H1 (cell line): Measurements from ENCODE around the gene TCTN3. TPM values are rescaled to one million over a fixed set of nuclear protein-coding genes. Genes with fewer than 3 reads are reported as not detected.

Experiments
- CTCF ChIA-PET: fragments of 300-600 bp; sonication (Branson Sonifier 250); formaldehyde crosslinking; loops from one replicate; lab custom pipeline; 2021; ENCODE audit not compliant: partially characterized antibody; lab: Charles Lee
- POLR2A ChIA-PET: fragments of 300-600 bp; sonication (Branson Sonifier 250); formaldehyde crosslinking; loops from one replicate; lab custom pipeline; 2021; ENCODE audit warnings: inconsistent platforms; ENCODE audit not compliant: partially characterized antibody; lab: Charles Lee
- DNase-seq, 2 experiments: peaks; one replicate each; pipeline versions ENCODE4 v3.0.0 to v3.0.0-alpha.2; 2010 to 2022; ENCODE audit warnings: low spot score in 2 of 2, low read depth in 1 of 2, mixed read lengths in 1 of 2
- FAIRE-seq: peaks from 2 replicates; lab custom pipeline; 2011; peaks lifted over from hg19 to GRCh38; lab: Jason Lieb, UNC
- H2AFZ ChIP-seq: 2 replicates; pipeline ENCODE4 v1.8.1; 2012; ENCODE audit warnings: low read length, inconsistent platforms
- H2AK5ac ChIP-seq: 2 replicates; pipeline ENCODE4 v1.6.1; 2013; ENCODE audit warnings: low read depth, low read length
- H2BK120ac ChIP-seq: replicated peaks from 2 replicates; pipeline ENCODE3; 2013; ENCODE audit warnings: low read depth, low read length, inconsistent platforms
- H2BK12ac ChIP-seq: 2 replicates; pipeline ENCODE4 v1.6.1; 2013; ENCODE audit warnings: low read depth, low read length
- H2BK15ac ChIP-seq: 2 replicates; pipeline ENCODE4 v1.6.1; 2013; ENCODE audit warnings: low read length
- H2BK20ac ChIP-seq: 2 replicates; pipeline ENCODE4 v1.6.1; 2013; ENCODE audit warnings: low read length
- H2BK5ac ChIP-seq: 2 replicates; pipeline ENCODE4 v1.6.1; 2013; ENCODE audit warnings: low read depth, low read length
- H3K14ac ChIP-seq: 2 replicates; pipeline ENCODE4 v1.6.1; 2013; ENCODE audit warnings: inconsistent platforms; ENCODE audit not compliant: insufficient read length
- H3K18ac ChIP-seq: 2 replicates; pipeline ENCODE4 v1.6.1; 2013; ENCODE audit warnings: low read length; ENCODE audit errors: extremely low read depth
- H3K23ac ChIP-seq: 2 replicates; pipeline ENCODE4 v1.6.1; 2013; ENCODE audit warnings: inconsistent platforms; ENCODE audit not compliant: insufficient read length
- H3K23me2 ChIP-seq: 2 replicates; pipeline ENCODE4 v1.6.1; 2013; ENCODE audit warnings: low read depth, low read length
- H3K27ac ChIP-seq: 2 replicates; pipeline ENCODE4 v1.6.1; 2011; ENCODE audit warnings: low read depth, low read length, inconsistent platforms
- H3K27me3 ChIP-seq, 4 experiments: replicated peaks in 1 of 4; 1 replicate in 1 of 4; 2 replicates in 3 of 4; pipeline versions ENCODE4 v1.6.1 to v1.8.1; 2011 to 2013; ENCODE audit warnings: low read length in 3 of 4, mild to moderate bottlenecking in 3 of 4, inconsistent platforms in 2 of 4, mixed read lengths in 2 of 4, moderate library complexity in 1 of 4; ENCODE audit not compliant: control insufficient read depth in 3 of 4, insufficient read depth in 3 of 4; ENCODE audit errors: extremely low read depth in 1 of 4
- H3K36me3 ChIP-seq, 4 experiments: 2 replicates each; pipeline versions ENCODE4 v1.6.1 to v1.8.1; 2011 to 2013; ENCODE audit warnings: mild to moderate bottlenecking in 4 of 4, low read length in 3 of 4, moderate library complexity in 2 of 4, control low read depth in 1 of 4, inconsistent platforms in 1 of 4; ENCODE audit not compliant: insufficient read depth in 4 of 4, control insufficient read depth in 2 of 4
- H3K4ac ChIP-seq: replicated peaks from 2 replicates; pipeline ENCODE3; 2013; ENCODE audit warnings: low read length, low read depth, mixed read lengths, inconsistent platforms; ENCODE audit not compliant: insufficient read length
- H3K4me1 ChIP-seq, 4 experiments: replicated peaks in 1 of 4; 1 replicate in 1 of 4; 2 replicates in 3 of 4; pipeline versions ENCODE4 v1.6.1 to v1.8.1; 2011 to 2013; ENCODE audit warnings: low read length in 3 of 4, inconsistent platforms in 2 of 4, mixed read lengths in 1 of 4; ENCODE audit not compliant: insufficient read depth in 4 of 4, control insufficient read depth in 3 of 4
- H3K4me2 ChIP-seq, 2 experiments: 2 replicates each; pipeline versions ENCODE4 v1.6.1 to v1.8.1; 2011 to 2013; ENCODE audit warnings: low read depth in 2 of 2, low read length in 2 of 2, control low read depth in 1 of 2, inconsistent platforms in 1 of 2, mild to moderate bottlenecking in 1 of 2; ENCODE audit not compliant: insufficient read depth in 1 of 2
- H3K4me3 ChIP-seq, 4 experiments: fragments of 200-600, 300-600 bp in 1 of 4; sonication (generic), shearing (Covaris generic), sonication (Bioruptor Twin) in 1 of 4; 2 replicates each; pipeline versions ENCODE4 v1.5.1 to v1.8.1; 2011 to 2016; ENCODE audit warnings: low read length in 4 of 4, low read depth in 3 of 4, control low read depth in 2 of 4, inconsistent platforms in 2 of 4, mild to moderate bottlenecking in 2 of 4, mixed read lengths in 1 of 4, moderate library complexity in 1 of 4; ENCODE audit not compliant: insufficient read depth in 2 of 4; ENCODE audit errors: extremely low read depth in 1 of 4
- H3K56ac ChIP-seq: replicated peaks from 2 replicates; pipeline ENCODE3; 2013; ENCODE audit warnings: low read depth, mild to moderate bottlenecking, mixed read lengths, low read length, inconsistent platforms; ENCODE audit not compliant: insufficient read length
- H3K79me1 ChIP-seq: 2 replicates; pipeline ENCODE4 v1.6.1; 2013; ENCODE audit warnings: low read depth, low read length, control low read depth
- H3K79me2 ChIP-seq, 2 experiments: 2 replicates each; pipeline versions ENCODE4 v1.6.1 to v1.8.1; 2012 to 2013; ENCODE audit warnings: low read length in 2 of 2, mild to moderate bottlenecking in 2 of 2, inconsistent platforms in 1 of 2; ENCODE audit not compliant: insufficient read depth in 2 of 2, control insufficient read depth in 1 of 2
- H3K9ac ChIP-seq, 4 experiments: replicated peaks in 1 of 4; 1 replicate in 1 of 4; 2 replicates in 3 of 4; pipeline versions ENCODE4 v1.6.1 to v1.8.1; 2011 to 2013; ENCODE audit warnings: low read depth in 3 of 4, low read length in 3 of 4, control low read depth in 2 of 4, mild to moderate bottlenecking in 2 of 4, moderate library complexity in 2 of 4, inconsistent platforms in 1 of 4; ENCODE audit errors: extremely low read depth in 1 of 4
- H3K9me3 ChIP-seq, 2 experiments: 2 replicates each; pipeline versions ENCODE4 v1.6.1 to v1.8.1; 2012 to 2013; ENCODE audit warnings: mild to moderate bottlenecking in 2 of 2, moderate library complexity in 2 of 2, control low read depth in 1 of 2, inconsistent platforms in 1 of 2, low read depth in 1 of 2, low read length in 1 of 2, mixed read lengths in 1 of 2; ENCODE audit not compliant: insufficient read depth in 2 of 2
- H4K20me1 ChIP-seq, 2 experiments: replicated peaks in 1 of 2; 2 replicates each; pipeline versions ENCODE3 to v1.8.1; 2011 to 2013; ENCODE audit warnings: inconsistent platforms in 2 of 2, low read length in 2 of 2, mild to moderate bottlenecking in 1 of 2; ENCODE audit not compliant: insufficient read depth in 2 of 2, control insufficient read depth in 1 of 2
- H4K5ac ChIP-seq: 2 replicates; pipeline ENCODE4 v1.6.1; 2013; ENCODE audit warnings: low read length, low read depth, mixed read lengths, inconsistent platforms; ENCODE audit not compliant: insufficient read length
- H4K8ac ChIP-seq: 2 replicates; pipeline ENCODE4 v1.8.0; 2013; ENCODE audit warnings: mild to moderate bottlenecking, moderate library complexity, low read length, inconsistent platforms; ENCODE audit not compliant: insufficient read depth; ENCODE audit errors: extremely low read depth
- H4K91ac ChIP-seq: replicated peaks from 2 replicates; pipeline ENCODE3; 2013; ENCODE audit warnings: low read length, mixed read lengths, inconsistent platforms; ENCODE audit not compliant: insufficient read length
- BRCA1 ChIP-seq: IDR thresholded peaks from 2 replicates; pipeline ENCODE4 v1.6.1; 2012; ENCODE audit warnings: low read depth, low read length, improper control_type of control experiment
- FOSL1 ChIP-seq: IDR thresholded peaks from 2 replicates; pipeline ENCODE4 v1.6.1; 2011; ENCODE audit warnings: mild to moderate bottlenecking, low read depth, low read length, moderate library complexity; ENCODE audit not compliant: insufficient read depth
- HDAC6 ChIP-seq: IDR thresholded peaks from one replicate; pipeline ENCODE4 v1.7.1; 2012; ENCODE audit warnings: low read depth, mild to moderate bottlenecking, inconsistent platforms, low read length, moderate library complexity
- SAP30 ChIP-seq: fragments of 300-600 bp; sonication (generic); IDR thresholded peaks from 2 replicates; pipeline ENCODE4 v1.7.1; 2012; ENCODE audit warnings: low read length, moderate library complexity, mild to moderate bottlenecking, inconsistent platforms; ENCODE audit not compliant: insufficient read depth, insufficient replicate concordance
- SIN3A ChIP-seq, 2 experiments: IDR thresholded peaks in 1 of 2; conservative IDR thresholded peaks in 1 of 2; 2 replicates each; pipeline ENCODE4 v1.6.1; 2011 to 2012; ENCODE audit warnings: low read length in 2 of 2, improper control_type of control experiment in 1 of 2, low read depth in 1 of 2, mild to moderate bottlenecking in 1 of 2
- TCF12 ChIP-seq: IDR thresholded peaks from 2 replicates; pipeline ENCODE4 v1.6.1; 2011; ENCODE audit warnings: low read depth, mild to moderate bottlenecking, low read length
- WGBS, 2 experiments: shearing (Covaris generic) in 1 of 2; methylation state at CpG; one replicate each; pipeline versions ENCODE4 v1.1.6 to v1.1.7; 2013 to 2015; ENCODE audit warnings: low lambda C conversion rate in 2 of 2, mixed read lengths in 2 of 2, inconsistent platforms in 1 of 2, low coverage in 1 of 2, missing lambda C conversion rate in 1 of 2; ENCODE audit not compliant: insufficient replicate concordance in 2 of 2, insufficient coverage in 1 of 2, insufficient read length in 1 of 2; ENCODE audit errors: extremely low coverage in 1 of 2, missing lambda C conversion rate in 1 of 2; 5-methylcytosine and 5-hydroxymethylcytosine counted together
- polyA plus RNA-seq, 7 experiments: library from polyadenylated mRNA; depleted of rRNA in 3 of 7; stranded (reverse) in 5 of 7; unstranded in 2 of 7; fragments of >200 nt in 5 of 7; fragments of 200-250 nt in 2 of 7; gene quantifications; 1 replicate in 5 of 7; 2 replicates in 1 of 7; 4 replicates in 1 of 7; pipeline versions ENCODE4 v1.2.1 to v1.2.3, GENCODE V29; 2011 to 2013; ENCODE audit warnings: missing spikeins in 2 of 7, mixed read lengths in 2 of 7
- total RNA-seq: library from RNA; stranded (reverse); fragmentation: NEBNext Ultra II Directional; extraction: Animal tissue kit (Norgen Biotek cat#: 25700); gene quantifications from 2 replicates; pipeline ENCODE4 v1.2.1, GENCODE V29; 2021

Gene TCTN3
- total and polyA plus RNA-seq, 2 of the 8 experiments (the other 6 are each of a cell fraction or from before 2014, with no cell fraction given): 34.7 to 39.8 TPM

GRCh38 chr10:95648138-95648537 is 45.6 kb downstream of the TCTN3 start:
- Histone ChIP-seq H3K79me2 (peaks cover 0 to 25% of the 10 kb centered on the region in 2 experiments; a peak in 1 of 4 replicates), H2BK120ac (no peak overlapping the region), H4K91ac (no peak overlapping the region), H2BK5ac (no peak overlapping the region), H3K18ac (no peak overlapping the region), H3K9me3 (peaks cover 2 to 3% of the 10 kb centered on the region in 2 experiments; a peak in 2 of 4 replicates), H2AFZ (no peak overlapping the region), H4K20me1 (peaks cover 0 to 11% of the 10 kb centered on the region in 2 experiments), H4K8ac (no peak overlapping the region), H2BK12ac (no peak overlapping the region), H3K23ac (no peak overlapping the region), H3K14ac (no peak overlapping the region), H3K4me3 (no peak overlapping the region), H4K5ac (no peak overlapping the region), H2BK20ac (no peak overlapping the region), H2BK15ac (no peak overlapping the region), H3K9ac (no peak overlapping the region), H3K4ac (no peak overlapping the region), H3K36me3 (peaks cover 3 to 31% (median 19%) of the 10 kb centered on the region in 4 experiments), H3K4me2 (no peak overlapping the region), H3K4me1 (peaks cover 0 to 4% (median under 1%) of the 10 kb centered on the region in 4 experiments; a peak in 1 of 7 replicates), H3K79me1 (no peaks in the 10 kb centered on the region; the same call in 1 of the 2 replicates), H3K27me3 (no peaks in the 10 kb centered on the region), H3K27ac (no peak overlapping the region), H2AK5ac (no peak overlapping the region), H3K56ac (no peak overlapping the region), H3K23me2 (no peaks in the 10 kb centered on the region)
- CTCF ChIA-PET: interaction anchor here (0.9 to 1.8 kb wide), 4 partner anchors 13 to 273 kb away, joined by 3 to 4 read pairs (median 4); no protein-coding TSS in a partner anchor
- TF ChIP-seq SAP30 (no peak), TCF12 (no peak), HDAC6 (no peak), SIN3A (conservative IDR thresholded peaks at IDR 0.05 in 1 of 2, IDR thresholded peaks at IDR 0.05 in 1 of 2; ENCODE audit: low read depth in 1 of 2, low read length in 2 of 2) (no peak), BRCA1 (no peak), FOSL1 (no peak)
- no peak for DNase-seq
- 100% methylated on average over 1 of the region's 1 CpG; no CpG with 5 or more reads in 1 of the 2 experiments for WGBS, 2 experiments
- no peak for FAIRE-seq
- POLR2A ChIA-PET: interaction anchor here (1.1 kb wide), 1 partner anchor 14 kb away, joined by 3 read pairs; no protein-coding TSS in a partner anchor
